ENCODE data around the gene FBXO4. TPM values are rescaled to one million over a fixed set of nuclear protein-coding genes. Genes with fewer than 3 reads are reported as not detected.
"Not testable (repeated sequence)": the region's sequence is repeated elsewhere in the genome, so short reads cannot be mapped to it uniquely, and the experiment has no call there.

Gene FBXO4
- total RNA-seq, 1 experiment from 2014 or later: 18.4 TPM

DNA sequence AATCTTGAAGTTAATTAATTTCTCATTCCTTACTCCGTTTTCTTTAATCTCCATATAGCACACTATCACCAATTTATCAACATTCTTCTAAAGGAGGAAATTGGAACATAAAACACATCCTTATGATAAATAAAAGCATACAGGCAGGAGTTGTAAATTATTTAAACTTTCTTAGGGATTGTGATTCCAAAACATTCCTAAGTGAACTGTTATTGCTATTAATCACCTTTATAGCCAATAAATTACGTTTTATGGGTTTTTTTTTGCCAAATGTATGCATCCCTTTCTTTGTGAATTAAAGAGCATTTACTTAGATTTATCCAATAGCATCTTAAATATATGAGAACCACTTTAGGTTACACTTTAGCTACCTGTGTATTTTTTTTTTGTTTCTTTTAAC, 55.3 kb downstream of the FBXO4 start:
- Mint-ChIP-seq H3K36me3 (ENCODE audit: insufficient read depth, unreplicated experiment) (no peaks in the 10 kb centered on the region), H3K27me3 (ENCODE audit: insufficient read depth, unreplicated experiment) (no peaks in the 10 kb centered on the region), H3K4me1 (ENCODE audit: insufficient read depth, unreplicated experiment) (no peaks in the 10 kb centered on the region), H3K4me3 (ENCODE audit: unreplicated experiment) (no peak overlapping the region), H3K27ac (ENCODE audit: low read depth, unreplicated experiment) (no peak overlapping the region), H3K9me3 (ENCODE audit: unreplicated experiment) (no peaks in the 10 kb centered on the region)
- POLR2A ChIA-PET: no interaction called here
- intact Hi-C loops (cut with micrococcal nuclease): no loop called here
- no peak for DNase-seq (ENCODE audit: unreplicated experiment)
- no TSS peak for BruUV-seq (replicated peaks)
- no peak for TF ChIP-seq CTCF (IDR thresholded peaks at IDR 0.05; ENCODE audit: unreplicated experiment)
- CTCF ChIA-PET: no interaction called here

DNA sequence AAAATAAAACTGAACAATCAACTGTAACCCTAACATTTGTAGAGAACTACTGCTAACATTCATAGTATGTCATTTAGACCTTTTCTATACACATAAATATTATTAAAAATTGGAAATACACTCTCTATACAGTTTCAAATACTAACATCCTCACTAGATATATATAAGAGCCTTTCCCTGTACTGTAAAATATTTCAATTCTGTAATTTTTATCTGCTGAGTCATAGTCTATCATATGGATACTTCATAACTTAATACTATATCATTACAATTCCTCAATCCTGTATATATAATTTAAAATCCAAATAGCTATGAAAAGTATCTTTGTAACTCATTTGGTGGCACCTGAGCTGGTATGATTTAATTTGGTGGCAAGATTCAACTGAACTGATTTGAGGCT, 55.8 kb downstream of the FBXO4 start:
- H3K36me3 Mint-ChIP-seq (ENCODE audit: insufficient read depth, unreplicated experiment): no peaks in the 10 kb centered on the region
- POLR2A ChIA-PET: no interaction called here
- no peaks in the 10 kb centered on the region for H3K9me3 Mint-ChIP-seq (ENCODE audit: unreplicated experiment)
- intact Hi-C loops (cut with micrococcal nuclease): no loop called here
- no peaks in the 10 kb centered on the region for H3K4me1 Mint-ChIP-seq (ENCODE audit: insufficient read depth, unreplicated experiment)
- no peaks in the 10 kb centered on the region for H3K27me3 Mint-ChIP-seq (ENCODE audit: insufficient read depth, unreplicated experiment)
- no peak overlapping the region for H3K4me3 Mint-ChIP-seq (ENCODE audit: unreplicated experiment)
- BruUV-seq (replicated peaks): no TSS peak
- H3K27ac Mint-ChIP-seq (ENCODE audit: low read depth, unreplicated experiment): no peak overlapping the region
- TF ChIP-seq CTCF (IDR thresholded peaks at IDR 0.05; ENCODE audit: unreplicated experiment): no peak
- DNase-seq (ENCODE audit: unreplicated experiment): no peak
- CTCF ChIA-PET: no interaction called here

GRCh38 chr5:41982858-41983257, 57.8 kb downstream of the FBXO4 start:
- CTCF ChIA-PET: not testable (repeated sequence)

DNA sequence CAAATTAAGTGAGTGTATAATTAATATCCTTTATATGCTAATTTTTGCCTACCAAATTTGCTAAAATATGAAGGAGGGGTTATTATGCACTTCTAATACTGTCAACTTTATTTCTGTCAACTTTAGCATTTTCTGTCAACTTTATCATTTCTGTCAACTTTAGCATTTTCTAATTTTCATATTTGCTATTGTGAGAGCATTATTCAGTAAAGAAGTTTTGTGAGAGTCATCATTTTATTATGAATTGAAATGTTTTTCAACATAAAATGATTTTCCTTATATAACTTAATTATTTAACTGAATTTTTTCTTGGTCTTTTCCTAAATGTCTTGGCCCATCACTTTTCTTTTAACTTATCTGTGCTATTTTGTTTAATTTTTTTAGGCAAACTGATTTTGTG, 58.2 kb downstream of the FBXO4 start:
- CTCF ChIA-PET: no interaction called here
- H3K27me3 Mint-ChIP-seq (ENCODE audit: insufficient read depth, unreplicated experiment): no peaks in the 10 kb centered on the region

More at GRCh38 chr5:41982858-41983257, 57.8 kb downstream of the FBXO4 start:
- H3K9me3 Mint-ChIP-seq (ENCODE audit: unreplicated experiment); POLR2A ChIA-PET; H3K27ac Mint-ChIP-seq (ENCODE audit: low read depth, unreplicated experiment); H3K27me3 Mint-ChIP-seq (ENCODE audit: insufficient read depth, unreplicated experiment); BruUV-seq (replicated peaks); intact Hi-C loops (cut with micrococcal nuclease); H3K36me3 Mint-ChIP-seq (ENCODE audit: insufficient read depth, unreplicated experiment); DNase-seq (ENCODE audit: unreplicated experiment); H3K4me1 Mint-ChIP-seq (ENCODE audit: insufficient read depth, unreplicated experiment); H3K4me3 Mint-ChIP-seq (ENCODE audit: unreplicated experiment): not testable (repeated sequence)

More for the DNA sequence above, 58.2 kb downstream of the FBXO4 start:
- no peaks in the 10 kb centered on the region for H3K36me3 Mint-ChIP-seq (ENCODE audit: insufficient read depth, unreplicated experiment)
- no peaks in the 10 kb centered on the region for H3K4me1 Mint-ChIP-seq (ENCODE audit: insufficient read depth, unreplicated experiment)
- POLR2A ChIA-PET: no interaction called here
- TF ChIP-seq CTCF (IDR thresholded peaks at IDR 0.05; ENCODE audit: unreplicated experiment): no peak
- no peak for DNase-seq (ENCODE audit: unreplicated experiment)
- no TSS peak for BruUV-seq (replicated peaks)
- intact Hi-C loops (cut with micrococcal nuclease): no loop called here
- no peak overlapping the region for H3K4me3 Mint-ChIP-seq (ENCODE audit: unreplicated experiment)
- H3K9me3 Mint-ChIP-seq (ENCODE audit: unreplicated experiment): peaks cover 8% of the 10 kb centered on the region
- no peak overlapping the region for H3K27ac Mint-ChIP-seq (ENCODE audit: low read depth, unreplicated experiment)

Data from MCF 10A (cell line).